ENCODE data around the gene CDH1. TPM values are rescaled to one million over a fixed set of nuclear protein-coding genes. Genes with fewer than 3 reads are reported as not detected.
"Not testable (repeated sequence)": the region's sequence is repeated elsewhere in the genome, so short reads cannot be mapped to it uniquely, and the experiment has no call there.

CDH1 gene
- total RNA-seq, 1 donor = under 0.01 TPM

- no peak for TF ChIP-seq CTCF (IDR thresholded peaks at IDR 0.05; ENCODE audit: insufficient read depth, low read depth, low read length)
- no peak for DNase-seq (ENCODE audit: low read depth)
- no peak overlapping the region for H3K4me3 ChIP-seq (ENCODE audit: low read depth, low read length)
These were observed 47.6 kb downstream of the CDH1 start for GRCh38 chr16:68784721-68785120.

- no peak for DNase-seq (ENCODE audit: low read depth)
- H3K4me3 ChIP-seq (ENCODE audit: low read depth, low read length) = no peak overlapping the region
- no peak for TF ChIP-seq CTCF (IDR thresholded peaks at IDR 0.05; ENCODE audit: insufficient read depth, low read depth, low read length)
These were observed 48.6 kb downstream of the CDH1 start for GRCh38 chr16:68785715-68786114.

GRCh38 chr16:68786685-68787418, 49.8 kb downstream of the CDH1 start:
- peak; percentile 69 for DNase-seq (ENCODE audit: low read depth)

GRCh38 chr16:68787419-68787807, 50.3 kb downstream of the CDH1 start:
- not testable (repeated sequence) for DNase-seq (ENCODE audit: low read depth); H3K4me3 ChIP-seq (ENCODE audit: low read depth, low read length)

More at GRCh38 chr16:68786685-68787418, 49.8 kb downstream of the CDH1 start:
- no peak overlapping the region for H3K4me3 ChIP-seq (ENCODE audit: low read depth, low read length)
- no peak for TF ChIP-seq CTCF (IDR thresholded peaks at IDR 0.05; ENCODE audit: insufficient read depth, low read depth, low read length)

- peak; percentile 91 for DNase-seq (ENCODE audit: low read depth)
- no peak overlapping the region for H3K4me3 ChIP-seq (ENCODE audit: low read depth, low read length)
- no peak for TF ChIP-seq CTCF (IDR thresholded peaks at IDR 0.05; ENCODE audit: insufficient read depth, low read depth, low read length)
These were observed 53.2 kb downstream of the CDH1 start for GRCh38 chr16:68790130-68790761.

- DNase-seq (ENCODE audit: low read depth) = no peak
- no peak for TF ChIP-seq CTCF (IDR thresholded peaks at IDR 0.05; ENCODE audit: insufficient read depth, low read depth, low read length)
- H3K4me3 ChIP-seq (ENCODE audit: low read depth, low read length) = no peak overlapping the region
These were observed 53.9 kb downstream of the CDH1 start for GRCh38 chr16:68790944-68791343.

GRCh38 chr16:68792465-68793324, 55.6 kb downstream of the CDH1 start:
- no peak for TF ChIP-seq CTCF (IDR thresholded peaks at IDR 0.05; ENCODE audit: insufficient read depth, low read depth, low read length)
- peak; percentile 87 for DNase-seq (ENCODE audit: low read depth)
- no peak overlapping the region for H3K4me3 ChIP-seq (ENCODE audit: low read depth, low read length)

Measured in fibroblast of villous mesenchyme (primary cell).